IPS-NIHi11 (cell line): ENCODE measurements around the gene TRIM68.
A peak's percentile ranks its signal among the peaks of the same experiment; 100 is the strongest.

Experiments
- DNase-seq: peaks from one replicate; pipeline ENCODE4 v3.0.0; 2012; ENCODE audit warnings: mixed read lengths, low spot score

TRIM68 gene

GRCh38 chr11:4606231-4607015 lies 1.6 kb downstream of the TRIM68 start:
- no peak for DNase-seq

GRCh38 chr11:4605057-4605456 lies 3.0 kb downstream of the TRIM68 start:
- no peak for DNase-seq

- no peak for DNase-seq
Measured at GRCh38 chr11:4593739-4594138, 14.3 kb downstream of the TRIM68 start, which contains the start of gene OR52I1. Gene OR52I1, plus strand, starts transcription at chr11:4594039. Its CDS starts 0 bp downstream, at chr11:4594039.

GRCh38 chr11:4589017-4589416 lies 19.0 kb downstream of the TRIM68 start:
- DNase-seq = no peak

GRCh38 chr11:4581443-4581842 lies 26.6 kb downstream of the TRIM68 start, which contains the start of gene OR52I2:
Gene OR52I2, plus strand, starts transcription at chr11:4581743.
- DNase-seq = no peak

DNA sequence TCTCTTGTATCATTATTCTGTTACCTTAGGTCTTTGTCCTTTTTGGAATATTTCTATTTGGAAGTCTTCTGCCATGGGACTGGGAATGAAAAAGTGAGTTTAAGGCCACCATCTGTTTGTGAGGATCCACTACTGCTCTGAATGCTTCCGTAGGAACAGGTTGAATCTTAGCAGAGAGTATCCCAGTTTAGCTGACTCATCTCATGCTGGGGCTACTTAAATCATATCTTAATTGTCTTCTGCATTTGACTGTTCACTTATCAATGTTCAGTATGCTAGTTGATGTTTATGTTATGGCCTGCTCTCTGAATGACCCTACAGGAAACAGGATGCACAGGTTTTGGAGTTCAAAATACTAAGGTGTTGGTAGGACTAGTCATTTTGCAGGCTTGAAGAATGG lies 27.9 kb downstream of the TRIM68 start:
- DNase-seq = no peak

GRCh38 chr11:4578624-4579023 lies 29.4 kb downstream of the TRIM68 start:
- no peak for DNase-seq

DNA sequence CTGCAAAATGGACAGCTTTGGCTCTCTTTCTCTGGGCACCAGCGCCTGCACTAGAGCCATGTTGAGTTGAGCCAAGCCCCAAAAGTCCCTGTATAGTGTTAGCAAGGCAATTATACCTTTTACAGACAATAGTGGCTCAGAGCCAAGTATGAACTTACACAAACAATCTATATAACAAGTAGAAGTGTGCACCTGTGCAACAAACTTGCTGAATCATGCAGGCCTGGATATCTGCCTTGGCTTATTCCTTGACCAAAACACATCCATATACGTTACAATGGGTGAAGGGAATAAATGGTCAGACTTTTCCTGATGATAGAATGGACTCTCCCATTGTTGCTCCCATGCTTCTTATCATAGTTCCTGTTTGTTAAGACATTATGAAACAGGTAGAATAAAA lies 30.3 kb downstream of the TRIM68 start:
- no peak for DNase-seq

DNA sequence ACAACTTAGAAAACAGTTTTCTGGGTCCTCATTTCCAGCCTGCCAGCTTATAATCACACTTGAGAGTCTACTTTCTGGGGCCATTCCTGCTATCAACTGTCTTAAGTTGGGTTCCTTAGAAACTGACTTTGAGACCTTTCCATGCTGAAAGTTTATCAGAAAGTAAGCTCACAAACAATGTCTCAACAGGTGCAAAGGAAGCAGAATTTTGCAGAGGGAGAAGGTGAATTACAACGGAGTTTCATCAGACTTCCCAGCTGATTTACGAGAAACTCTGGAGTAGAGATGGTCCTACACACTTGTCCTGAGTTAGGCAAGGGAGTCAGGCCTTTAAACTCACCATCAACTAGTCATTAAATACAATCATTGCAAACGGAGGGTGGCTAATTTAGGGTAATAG lies 31.2 kb downstream of the TRIM68 start:
- DNase-seq = no peak

GRCh38 chr11:4569075-4569474 lies 39.0 kb downstream of the TRIM68 start:
- DNase-seq = no peak

DNA sequence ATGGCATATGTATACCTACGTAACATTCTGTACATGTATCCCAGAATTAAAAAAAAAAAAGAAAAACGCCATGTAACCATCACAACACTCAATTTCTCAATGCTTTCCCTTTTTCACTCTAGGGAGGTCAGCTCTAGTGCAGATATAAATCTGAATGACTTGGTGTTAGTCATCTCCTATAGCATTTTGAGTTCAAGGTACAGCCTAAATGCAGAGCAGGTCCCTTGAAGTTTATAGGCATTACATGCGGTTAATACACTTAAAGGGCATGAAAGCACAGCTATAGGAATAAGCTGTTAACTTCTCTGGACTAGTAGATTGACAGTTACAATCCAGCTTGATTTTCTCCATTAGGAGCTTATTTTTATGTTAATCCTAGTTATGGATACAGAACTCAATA lies 42.7 kb downstream of the TRIM68 start:
- DNase-seq = no peak

DNA sequence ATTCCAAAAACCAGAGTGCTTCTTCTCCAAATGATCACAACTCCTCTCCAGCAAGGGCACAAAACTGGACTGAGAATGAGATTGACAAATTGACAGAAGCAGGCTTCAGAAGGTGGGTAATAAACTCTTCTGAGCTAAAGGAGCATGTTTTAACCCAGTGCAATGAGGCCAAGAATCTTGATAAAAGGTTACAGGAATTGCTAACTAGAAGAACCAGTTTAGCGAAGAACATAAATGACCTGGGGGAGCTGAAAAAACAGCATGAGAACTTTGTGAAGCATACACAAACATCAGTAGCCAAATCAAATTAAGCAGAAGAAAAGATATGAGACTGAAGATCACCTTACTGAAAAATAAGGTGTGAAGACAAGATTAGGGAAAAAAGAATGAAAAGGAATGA lies 47.6 kb downstream of the TRIM68 start:
- DNase-seq = no peak

DNA sequence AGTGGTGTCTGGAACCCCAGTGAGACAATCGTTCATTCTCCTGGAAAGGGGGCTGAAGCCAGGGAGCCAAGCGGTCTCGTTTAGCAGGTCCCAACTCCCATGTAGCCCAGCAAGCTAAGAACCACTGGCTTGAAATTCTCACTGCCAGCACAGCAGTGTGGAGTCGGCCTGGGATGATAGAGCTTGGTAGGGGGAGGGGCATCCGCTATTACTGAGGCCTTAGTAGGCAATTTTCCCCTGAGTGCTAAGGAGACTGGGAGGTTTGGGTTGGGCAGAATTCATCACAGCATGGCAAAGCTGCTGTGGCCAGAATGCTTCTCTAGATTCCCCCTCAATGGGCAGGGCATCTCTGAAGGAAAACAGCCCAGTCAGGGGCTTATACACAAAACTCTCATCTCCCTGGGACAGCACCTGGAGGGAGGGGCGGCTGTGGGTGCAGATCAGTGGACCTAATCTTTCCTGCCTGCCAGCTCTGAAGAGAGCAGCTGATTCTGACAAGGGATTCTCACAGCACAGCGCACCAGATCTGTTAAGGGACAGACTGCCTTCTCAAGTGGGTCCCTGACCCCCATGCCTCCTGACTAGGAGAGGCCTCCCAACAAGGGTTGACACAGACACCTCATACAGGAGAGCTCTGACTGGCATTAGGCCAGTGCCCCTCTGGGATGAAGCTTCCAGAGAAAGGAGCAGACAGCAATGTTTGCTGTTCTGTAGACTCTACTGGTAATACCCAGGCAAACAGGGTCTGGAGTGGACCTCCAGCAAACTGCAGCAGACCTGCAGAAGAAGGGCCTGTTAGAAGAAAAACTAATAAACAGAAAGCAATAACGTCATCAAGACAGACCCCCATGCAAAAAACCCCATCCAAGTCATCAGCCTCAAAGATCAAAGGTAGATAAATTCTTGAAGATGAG lies 48.2 kb downstream of the TRIM68 start:
- no peak for DNase-seq

- DNase-seq = peak; percentile 43
Measured at GRCh38 chr11:4551346-4551979, 56.6 kb downstream of the TRIM68 start.
